Measurements from ENCODE around the gene COMMD6.

DNA sequence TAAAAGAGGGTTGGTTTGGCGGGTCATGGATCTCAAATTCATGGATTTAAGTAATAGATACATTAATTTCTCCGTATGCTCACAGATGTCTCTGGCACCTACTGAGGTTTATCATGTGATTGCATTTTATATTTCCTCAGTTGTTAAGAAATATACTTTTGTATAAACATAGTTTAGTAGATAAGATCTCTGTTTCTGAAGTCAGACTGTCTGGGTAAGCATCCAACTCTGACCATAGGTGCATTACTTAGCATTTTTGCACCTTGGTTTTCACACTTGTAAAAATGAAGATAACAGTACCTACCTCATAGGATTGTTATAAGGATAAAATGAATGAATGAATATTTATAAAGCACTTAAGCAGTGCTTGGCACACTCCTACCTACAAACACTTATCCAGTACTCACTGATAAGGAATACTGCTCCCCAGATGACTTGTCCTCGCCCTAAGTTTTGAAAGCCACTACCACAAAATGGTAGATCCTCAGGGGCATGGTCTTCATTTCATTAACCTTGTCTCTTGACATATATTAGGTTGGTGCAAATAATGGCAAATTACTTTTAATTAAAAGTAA lies 26.5 kb downstream of the COMMD6 start:
- TF ChIP-seq, protein P1, sequence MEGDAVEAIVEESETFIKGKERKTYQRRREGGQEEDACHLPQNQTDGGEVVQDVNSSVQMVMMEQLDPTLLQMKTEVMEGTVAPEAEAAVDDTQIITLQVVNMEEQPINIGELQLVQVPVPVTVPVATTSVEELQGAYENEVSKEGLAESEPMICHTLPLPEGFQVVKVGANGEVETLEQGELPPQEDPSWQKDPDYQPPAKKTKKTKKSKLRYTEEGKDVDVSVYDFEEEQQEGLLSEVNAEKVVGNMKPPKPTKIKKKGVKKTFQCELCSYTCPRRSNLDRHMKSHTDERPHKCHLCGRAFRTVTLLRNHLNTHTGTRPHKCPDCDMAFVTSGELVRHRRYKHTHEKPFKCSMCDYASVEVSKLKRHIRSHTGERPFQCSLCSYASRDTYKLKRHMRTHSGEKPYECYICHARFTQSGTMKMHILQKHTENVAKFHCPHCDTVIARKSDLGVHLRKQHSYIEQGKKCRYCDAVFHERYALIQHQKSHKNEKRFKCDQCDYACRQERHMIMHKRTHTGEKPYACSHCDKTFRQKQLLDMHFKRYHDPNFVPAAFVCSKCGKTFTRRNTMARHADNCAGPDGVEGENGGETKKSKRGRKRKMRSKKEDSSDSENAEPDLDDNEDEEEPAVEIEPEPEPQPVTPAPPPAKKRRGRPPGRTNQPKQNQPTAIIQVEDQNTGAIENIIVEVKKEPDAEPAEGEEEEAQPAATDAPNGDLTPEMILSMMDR (IDR thresholded peaks at IDR 0.05; ENCODE audit: low read depth, low read length, poor library complexity, severe bottlenecking), result no peak
- TF ChIP-seq EZH2phosphoT487 (IDR thresholded peaks at IDR 0.05; ENCODE audit: borderline replicate concordance, low read length), result no peak
